Measurements from ENCODE around the gene SPAG16.

SPAG16 gene

DNA sequence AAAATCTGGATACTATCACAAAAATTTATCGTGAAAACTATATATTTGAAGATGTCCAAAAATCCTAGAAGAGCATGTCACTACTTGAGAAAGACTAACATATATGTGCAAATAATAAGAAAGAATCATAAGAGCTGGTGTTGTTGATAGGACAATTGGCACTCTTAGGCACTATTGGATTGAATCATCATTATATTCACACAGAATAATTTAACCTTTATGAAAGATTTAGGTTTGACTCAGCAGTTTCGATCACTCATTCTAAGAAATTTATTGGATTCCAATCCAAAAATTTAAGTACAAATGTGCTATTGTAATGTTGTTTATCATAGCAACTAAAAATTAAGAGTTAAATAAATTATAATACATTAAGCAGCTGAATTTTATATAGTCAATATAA is 503.6 kb downstream of the SPAG16 start:
- H3K9me3 Mint-ChIP-seq (ENCODE audit: low read depth): no peaks in the 10 kb centered on the region

DNA sequence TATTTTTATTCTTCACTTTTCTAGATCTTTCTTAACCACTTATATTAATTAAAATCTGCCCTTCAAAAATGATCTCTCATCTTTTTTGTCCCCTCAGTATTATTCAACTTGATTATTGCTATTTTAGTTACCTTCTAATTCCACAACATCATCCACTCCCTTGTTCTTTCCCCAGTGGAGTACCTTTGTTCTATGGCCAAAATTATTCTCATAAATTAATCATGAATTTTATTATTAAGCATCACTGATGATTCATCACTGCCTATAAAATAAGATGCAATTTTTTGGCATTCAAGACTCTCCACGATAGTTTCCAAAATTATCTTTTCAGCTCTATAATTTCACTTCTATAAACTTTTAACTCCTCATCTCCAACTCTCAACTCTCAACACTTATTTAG is 505.7 kb downstream of the SPAG16 start:
- H3K27ac Mint-ChIP-seq: no peak overlapping the region
- no peaks in the 10 kb centered on the region for H3K9me3 Mint-ChIP-seq (ENCODE audit: low read depth)
- H3K4me1 Mint-ChIP-seq (ENCODE audit: low read depth): no peaks in the 10 kb centered on the region
- H3K27me3 Mint-ChIP-seq: no peaks in the 10 kb centered on the region
- no peak overlapping the region for H3K4me3 Mint-ChIP-seq
- H3K36me3 Mint-ChIP-seq: no peaks in the 10 kb centered on the region

More for the DNA sequence above, 503.6 kb downstream of the SPAG16 start:
- Mint-ChIP-seq H3K27ac (no peak overlapping the region), H3K27me3 (no peaks in the 10 kb centered on the region), H3K4me3 (no peak overlapping the region), H3K4me1 (ENCODE audit: low read depth) (no peaks in the 10 kb centered on the region), H3K36me3 (no peaks in the 10 kb centered on the region)

DNA sequence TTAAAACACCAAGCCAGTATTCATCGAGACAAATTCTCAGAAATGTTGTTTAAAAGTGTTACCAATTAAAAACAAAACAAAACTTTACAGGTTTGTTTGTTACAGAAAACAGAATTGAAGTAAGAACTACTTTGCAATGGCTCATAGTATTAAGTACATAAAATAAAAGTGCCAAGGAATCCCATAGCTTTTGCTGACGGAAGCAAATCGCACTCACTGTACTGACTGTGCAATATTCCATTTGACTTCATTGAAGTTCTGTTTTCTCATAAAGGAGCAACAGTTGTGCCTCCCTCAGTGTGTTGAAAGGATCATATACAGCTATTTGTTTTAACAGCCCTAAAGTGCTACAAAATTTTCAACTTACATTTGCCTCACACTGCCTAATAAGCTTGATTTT is 507.8 kb downstream of the SPAG16 start:
- Mint-ChIP-seq H3K36me3 (no peaks in the 10 kb centered on the region), H3K4me1 (ENCODE audit: low read depth) (no peaks in the 10 kb centered on the region), H3K4me3 (no peak overlapping the region), H3K27me3 (no peaks in the 10 kb centered on the region), H3K9me3 (ENCODE audit: low read depth) (no peaks in the 10 kb centered on the region), H3K27ac (no peak overlapping the region)

DNA sequence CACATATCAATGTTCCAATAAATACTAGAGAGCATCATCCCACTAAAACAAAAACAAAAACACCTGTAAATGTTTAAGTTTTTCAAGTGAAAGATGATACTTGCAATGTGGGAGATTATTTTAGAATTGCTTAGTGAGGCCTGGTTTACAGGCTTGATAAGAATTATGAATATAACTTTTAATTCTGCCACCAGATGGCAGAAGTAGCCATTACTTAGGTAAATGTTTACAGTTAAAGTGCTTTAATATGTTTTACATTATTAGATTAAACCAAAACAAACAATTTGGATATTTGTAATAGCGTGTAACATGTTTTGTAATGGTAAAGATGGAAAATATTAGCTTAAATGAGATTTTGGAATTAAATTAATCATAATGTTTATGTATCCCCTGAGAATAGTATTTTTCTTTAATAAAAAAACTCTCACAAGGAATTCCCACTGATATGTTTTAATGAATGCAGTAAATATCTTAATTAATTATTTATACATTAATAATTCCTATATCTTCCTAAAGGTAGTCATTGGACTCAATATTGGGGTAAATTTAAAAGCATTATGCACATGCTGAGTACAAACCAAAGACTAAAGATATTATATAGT is 522.0 kb downstream of the SPAG16 start:
- no peak overlapping the region for H3K27ac Mint-ChIP-seq
- H3K9me3 Mint-ChIP-seq (ENCODE audit: low read depth): no peaks in the 10 kb centered on the region
- no peaks in the 10 kb centered on the region for H3K27me3 Mint-ChIP-seq

DNA sequence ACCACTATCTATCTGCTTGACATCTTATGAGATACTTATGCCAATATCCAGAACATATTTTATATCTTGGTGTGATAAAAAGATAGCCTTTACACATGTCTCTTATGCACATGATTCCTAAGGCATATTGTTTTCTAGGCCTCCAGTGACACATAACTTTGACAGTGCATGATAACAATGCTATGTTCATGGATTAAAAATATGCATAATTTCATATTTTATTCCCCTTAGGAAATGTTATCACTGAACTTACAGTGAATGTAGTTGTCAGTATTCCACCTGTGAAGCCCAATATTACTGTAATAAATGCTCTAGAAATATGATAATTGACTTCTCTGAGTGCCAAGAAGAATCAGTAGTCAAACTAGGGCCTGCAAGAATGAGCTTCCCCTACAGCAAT is 532.3 kb downstream of the SPAG16 start:
- H3K4me3 Mint-ChIP-seq: no peak overlapping the region
- H3K27ac Mint-ChIP-seq: no peak overlapping the region
- no peaks in the 10 kb centered on the region for H3K4me1 Mint-ChIP-seq (ENCODE audit: low read depth)
- peaks cover 5% of the 10 kb centered on the region for H3K9me3 Mint-ChIP-seq (ENCODE audit: low read depth)
- H3K36me3 Mint-ChIP-seq: no peaks in the 10 kb centered on the region
- H3K27me3 Mint-ChIP-seq: no peaks in the 10 kb centered on the region

More for the DNA sequence above, 522.0 kb downstream of the SPAG16 start:
- Mint-ChIP-seq H3K4me1 (ENCODE audit: low read depth) (no peaks in the 10 kb centered on the region), H3K36me3 (no peaks in the 10 kb centered on the region), H3K4me3 (no peak overlapping the region)

DNA sequence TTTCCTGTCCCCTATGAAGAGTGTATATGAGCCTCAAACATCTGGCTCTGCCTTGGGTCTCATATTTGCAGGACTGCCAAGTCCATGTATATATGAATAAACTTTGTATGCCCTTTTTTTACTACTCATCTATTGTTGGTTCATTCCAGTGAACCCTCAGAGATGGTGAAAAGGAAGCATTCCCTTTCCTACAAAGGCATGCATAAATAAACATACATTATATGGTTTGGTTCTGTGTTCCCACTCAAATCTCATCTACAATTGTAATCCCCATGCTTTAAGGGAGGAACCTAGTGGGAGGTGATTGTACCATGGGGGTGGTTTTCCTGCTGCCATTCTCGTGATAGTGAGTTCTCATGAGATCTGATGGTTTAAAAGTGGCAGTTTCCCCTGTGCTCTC is 534.2 kb downstream of the SPAG16 start:
- Mint-ChIP-seq H3K4me1 (ENCODE audit: low read depth) (no peaks in the 10 kb centered on the region), H3K4me3 (no peak overlapping the region), H3K9me3 (ENCODE audit: low read depth) (peaks cover 5% of the 10 kb centered on the region), H3K27ac (no peak overlapping the region), H3K36me3 (no peaks in the 10 kb centered on the region), H3K27me3 (no peaks in the 10 kb centered on the region)

DNA sequence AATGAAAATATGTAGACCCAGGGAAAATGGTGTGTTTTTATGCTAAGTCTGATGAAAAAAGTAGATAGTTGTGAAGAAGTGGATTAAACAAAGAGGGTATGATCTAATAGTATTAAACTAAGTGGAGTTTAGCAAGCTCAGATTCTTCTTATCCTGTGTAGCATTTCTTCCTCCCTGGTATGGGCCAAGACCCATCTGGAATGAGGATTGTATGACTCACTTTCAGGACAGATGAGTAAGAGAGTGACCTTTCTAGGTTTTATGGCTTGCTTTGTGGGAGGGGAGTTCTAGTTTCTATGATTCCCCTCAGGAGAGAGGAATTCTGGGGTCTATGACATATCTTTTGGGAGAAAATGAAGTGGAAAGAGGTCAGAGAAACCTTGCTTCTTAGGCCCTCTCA is 550.1 kb downstream of the SPAG16 start:
- Mint-ChIP-seq H3K27ac (no peak overlapping the region), H3K4me1 (ENCODE audit: low read depth) (no peaks in the 10 kb centered on the region)

DNA sequence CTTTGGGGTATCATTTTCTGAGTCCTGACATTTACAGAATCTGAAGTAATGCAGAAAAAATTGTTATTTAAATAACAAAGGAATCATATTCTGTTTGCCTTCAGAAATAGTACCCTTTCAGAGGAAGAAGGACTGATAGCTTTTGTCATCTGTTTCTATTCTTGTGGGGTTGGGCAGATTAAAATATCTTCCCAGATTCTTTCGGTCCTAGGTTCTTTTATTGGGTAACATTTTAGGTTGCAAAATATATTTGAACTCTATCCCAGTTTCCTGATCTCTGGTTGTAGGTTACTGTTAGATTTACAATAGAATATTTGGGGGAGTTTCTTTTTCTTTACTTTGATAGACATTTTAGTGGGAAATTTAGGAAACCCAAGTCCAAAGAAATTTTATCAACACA is 550.5 kb downstream of the SPAG16 start:
- Mint-ChIP-seq H3K4me1 (ENCODE audit: low read depth) (no peaks in the 10 kb centered on the region), H3K9me3 (ENCODE audit: low read depth) (no peaks in the 10 kb centered on the region), H3K27ac (no peak overlapping the region), H3K27me3 (no peaks in the 10 kb centered on the region), H3K4me3 (no peak overlapping the region), H3K36me3 (no peaks in the 10 kb centered on the region)

More for the DNA sequence above, 550.1 kb downstream of the SPAG16 start:
- no peaks in the 10 kb centered on the region for H3K36me3 Mint-ChIP-seq
- H3K27me3 Mint-ChIP-seq: no peaks in the 10 kb centered on the region
- H3K4me3 Mint-ChIP-seq: no peak overlapping the region
- H3K9me3 Mint-ChIP-seq (ENCODE audit: low read depth): no peaks in the 10 kb centered on the region

DNA sequence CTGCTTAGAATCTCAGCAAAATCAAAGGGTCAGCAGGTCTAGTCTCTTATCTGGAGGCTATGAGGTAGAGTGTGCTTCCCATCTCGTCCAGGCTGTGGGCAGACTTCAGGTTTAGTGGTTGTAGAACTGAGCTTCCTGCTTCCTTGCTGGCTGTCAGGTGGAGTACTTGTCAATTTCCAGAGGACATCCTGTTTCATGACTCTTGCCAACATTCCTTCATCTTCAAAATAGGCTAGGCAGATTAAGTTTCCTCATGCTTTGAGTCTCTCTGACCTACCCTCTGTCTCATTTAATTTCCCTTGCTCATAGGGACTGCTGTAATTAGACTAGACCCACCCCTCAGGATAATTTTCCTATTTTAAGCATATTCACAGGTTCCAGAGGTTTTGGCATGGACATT is 562.6 kb downstream of the SPAG16 start:
- H3K27ac Mint-ChIP-seq: no peak overlapping the region
- no peaks in the 10 kb centered on the region for H3K36me3 Mint-ChIP-seq
- no peaks in the 10 kb centered on the region for H3K9me3 Mint-ChIP-seq (ENCODE audit: low read depth)

DNA sequence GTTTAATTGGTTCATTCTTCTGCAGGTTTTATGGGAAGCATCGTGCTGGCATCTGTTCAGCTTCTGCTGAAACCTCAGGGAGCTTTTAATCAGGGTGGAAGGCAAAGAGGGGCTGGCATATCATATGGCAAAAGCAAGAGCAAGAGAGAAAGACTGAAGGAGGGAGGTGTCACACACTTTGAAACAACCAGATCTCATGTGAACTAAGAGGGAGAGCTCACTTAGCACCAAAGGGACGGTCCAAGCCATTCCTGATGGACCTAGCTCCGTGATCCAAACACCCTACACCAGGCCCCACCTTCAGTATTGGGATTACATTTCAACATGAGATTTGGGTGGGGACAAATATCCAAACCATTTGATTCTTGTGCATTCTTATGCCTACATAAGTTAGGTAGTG is 563.1 kb downstream of the SPAG16 start:
- Mint-ChIP-seq H3K36me3 (no peaks in the 10 kb centered on the region), H3K4me3 (no peak overlapping the region), H3K27me3 (no peaks in the 10 kb centered on the region)

More for the DNA sequence above, 562.6 kb downstream of the SPAG16 start:
- H3K27me3 Mint-ChIP-seq: no peaks in the 10 kb centered on the region
- no peak overlapping the region for H3K4me3 Mint-ChIP-seq
- H3K4me1 Mint-ChIP-seq (ENCODE audit: low read depth): no peaks in the 10 kb centered on the region

DNA sequence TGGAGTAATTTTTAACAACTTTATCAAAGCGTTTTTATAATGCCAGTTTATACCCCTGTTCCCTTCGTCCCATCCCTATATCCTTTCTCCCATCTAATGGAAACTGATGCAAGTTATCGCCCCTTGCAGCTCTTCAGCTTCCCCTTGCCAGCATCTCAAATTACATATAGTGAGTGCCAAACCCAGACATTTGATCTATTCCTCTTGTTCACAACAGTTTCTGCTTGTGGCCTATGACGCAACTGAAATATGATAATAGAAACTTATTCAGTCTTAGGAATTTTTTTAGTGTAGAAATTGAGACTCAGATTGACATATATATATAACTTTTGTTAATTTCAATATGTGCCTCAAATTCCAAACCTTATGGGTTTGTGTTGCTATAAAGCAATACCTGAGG is 564.4 kb downstream of the SPAG16 start:
- no peaks in the 10 kb centered on the region for H3K27me3 Mint-ChIP-seq
- no peaks in the 10 kb centered on the region for H3K36me3 Mint-ChIP-seq
- H3K27ac Mint-ChIP-seq: no peak overlapping the region
- H3K9me3 Mint-ChIP-seq (ENCODE audit: low read depth): no peaks in the 10 kb centered on the region
- no peaks in the 10 kb centered on the region for H3K4me1 Mint-ChIP-seq (ENCODE audit: low read depth)
- H3K4me3 Mint-ChIP-seq: no peak overlapping the region

More for the DNA sequence above, 563.1 kb downstream of the SPAG16 start:
- Mint-ChIP-seq H3K9me3 (ENCODE audit: low read depth) (no peaks in the 10 kb centered on the region), H3K4me1 (ENCODE audit: low read depth) (no peaks in the 10 kb centered on the region), H3K27ac (no peak overlapping the region)

DNA sequence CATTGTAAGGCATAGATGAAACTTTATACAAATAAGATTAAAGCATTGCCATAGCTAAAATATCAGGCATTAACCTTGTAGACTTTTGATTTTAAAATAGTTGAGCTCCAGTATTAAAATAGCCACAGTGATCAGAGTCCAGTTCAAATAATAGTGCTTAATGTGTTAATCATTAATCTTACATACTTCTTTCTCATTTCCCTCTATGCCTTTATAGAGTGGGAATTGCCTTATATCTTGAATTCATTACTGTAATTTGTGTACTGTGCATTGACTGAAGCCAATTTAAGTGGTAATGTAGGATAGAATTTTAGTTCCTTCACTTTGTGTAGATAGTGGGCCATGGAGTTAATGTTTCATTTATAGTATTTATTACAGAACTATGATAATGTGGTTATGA is 577.4 kb downstream of the SPAG16 start:
- Mint-ChIP-seq H3K4me1 (ENCODE audit: low read depth) (no peaks in the 10 kb centered on the region), H3K27me3 (no peaks in the 10 kb centered on the region), H3K4me3 (no peak overlapping the region), H3K9me3 (ENCODE audit: low read depth) (peaks cover 2% of the 10 kb centered on the region), H3K36me3 (no peaks in the 10 kb centered on the region), H3K27ac (no peak overlapping the region)

DNA sequence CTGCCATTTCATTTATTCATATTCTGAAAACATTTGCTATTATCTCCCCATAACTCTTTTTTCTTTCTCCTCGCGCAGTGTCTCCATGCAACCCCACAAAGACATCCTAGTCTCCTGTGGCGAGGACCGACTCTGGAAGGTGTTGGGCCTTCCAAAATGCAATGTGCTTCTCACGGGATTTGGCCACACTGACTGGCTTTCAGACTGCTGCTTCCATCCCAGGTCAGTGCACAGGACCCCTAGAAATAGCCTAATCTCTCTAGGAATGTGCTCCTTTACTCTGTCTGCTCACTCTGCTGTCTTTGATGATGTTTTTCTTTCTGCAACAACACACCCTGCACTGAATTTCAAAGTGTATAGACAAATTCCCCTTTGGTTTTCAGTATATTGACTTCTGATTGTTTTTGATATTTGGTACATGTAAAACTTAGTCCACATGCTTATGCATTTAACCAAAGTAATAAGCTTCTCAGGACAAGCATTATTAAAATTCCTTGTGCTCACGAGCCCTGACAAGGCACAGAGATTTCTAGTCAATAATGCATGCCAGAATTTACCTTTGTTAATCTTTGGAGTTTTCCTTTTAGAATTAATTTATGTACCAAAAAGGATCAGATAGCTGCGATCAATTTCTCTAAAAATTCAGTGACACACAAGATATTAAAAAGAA is 578.3 kb downstream of the SPAG16 start:
- H3K4me3 Mint-ChIP-seq: no peak overlapping the region
- H3K27ac Mint-ChIP-seq: no peak overlapping the region
- H3K4me1 Mint-ChIP-seq (ENCODE audit: low read depth): no peaks in the 10 kb centered on the region
- no peaks in the 10 kb centered on the region for H3K36me3 Mint-ChIP-seq
- H3K9me3 Mint-ChIP-seq (ENCODE audit: low read depth): peaks cover 2% of the 10 kb centered on the region
- no peaks in the 10 kb centered on the region for H3K27me3 Mint-ChIP-seq

DNA sequence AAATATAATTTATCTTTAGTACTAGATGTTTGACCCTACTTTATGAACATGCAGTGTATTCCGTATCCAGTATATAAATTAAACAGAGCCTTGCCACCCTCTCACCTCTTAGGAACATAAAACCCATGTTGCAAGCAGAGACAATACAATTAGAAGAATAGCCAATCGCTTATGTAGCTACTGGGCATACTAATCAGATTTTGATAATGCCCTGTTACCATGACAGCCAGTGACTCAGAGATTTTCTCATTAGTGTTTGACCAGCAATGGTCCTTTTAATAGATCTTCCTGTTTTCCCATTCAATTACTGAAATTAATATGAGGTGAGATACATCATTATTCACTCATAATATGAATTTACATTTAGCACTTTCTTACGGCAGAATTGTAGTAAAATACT is 579.3 kb downstream of the SPAG16 start:
- H3K9me3 Mint-ChIP-seq (ENCODE audit: low read depth): no peaks in the 10 kb centered on the region
- H3K4me1 Mint-ChIP-seq (ENCODE audit: low read depth): no peaks in the 10 kb centered on the region
- H3K36me3 Mint-ChIP-seq: no peaks in the 10 kb centered on the region
- H3K27ac Mint-ChIP-seq: no peak overlapping the region
- H3K27me3 Mint-ChIP-seq: no peaks in the 10 kb centered on the region
- no peak overlapping the region for H3K4me3 Mint-ChIP-seq

DNA sequence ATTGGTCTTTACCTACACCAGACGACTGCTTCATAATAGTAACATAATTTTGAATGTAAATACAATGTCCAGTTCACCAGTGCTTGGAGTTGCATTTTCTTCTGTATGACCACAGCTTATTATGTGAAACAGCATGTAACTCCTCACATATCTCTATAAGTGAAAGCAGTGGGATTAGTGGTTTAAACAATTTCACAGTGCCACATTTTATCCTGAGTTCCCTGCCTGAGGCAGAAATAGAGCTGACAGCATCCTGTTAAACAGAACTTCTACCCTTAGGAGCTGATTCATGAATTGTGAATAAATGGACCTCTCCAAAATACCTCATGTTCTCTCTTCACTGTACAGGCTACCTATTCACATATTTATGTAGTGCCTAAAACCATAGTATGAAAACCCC is 584.3 kb downstream of the SPAG16 start:
- Mint-ChIP-seq H3K4me3 (no peak overlapping the region), H3K4me1 (ENCODE audit: low read depth) (no peaks in the 10 kb centered on the region), H3K36me3 (no peaks in the 10 kb centered on the region), H3K27ac (no peak overlapping the region), H3K27me3 (no peaks in the 10 kb centered on the region), H3K9me3 (ENCODE audit: low read depth) (peaks cover 3% of the 10 kb centered on the region)

DNA sequence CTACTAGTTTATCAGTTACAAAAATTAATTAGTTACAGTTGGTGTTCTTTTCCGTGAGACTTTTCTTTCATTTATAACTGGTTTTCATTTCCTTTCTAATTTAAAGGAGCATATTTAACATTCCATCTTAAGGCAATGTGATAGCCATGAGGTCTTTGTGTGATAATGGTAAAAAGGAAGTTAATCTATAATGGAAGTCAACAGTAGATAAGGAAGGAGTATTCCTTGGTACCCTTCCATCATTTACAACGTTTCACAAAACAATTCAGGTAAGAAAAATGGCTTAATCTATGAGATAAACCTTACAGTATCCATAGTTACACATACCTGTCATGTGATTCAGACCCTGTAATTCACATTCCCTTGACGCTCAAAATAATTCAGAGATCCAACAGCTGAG is 601.2 kb downstream of the SPAG16 start:
- Mint-ChIP-seq H3K9me3 (ENCODE audit: low read depth) (no peaks in the 10 kb centered on the region), H3K27ac (no peak overlapping the region), H3K27me3 (no peaks in the 10 kb centered on the region)

More for the DNA sequence above, 601.2 kb downstream of the SPAG16 start:
- H3K4me3 Mint-ChIP-seq: no peak overlapping the region
- no peaks in the 10 kb centered on the region for H3K4me1 Mint-ChIP-seq (ENCODE audit: low read depth)
- H3K36me3 Mint-ChIP-seq: no peaks in the 10 kb centered on the region

Measured in activated naive CD8-positive, alpha-beta T cell (primary cell).